NCI-H2227 (cell line): ENCODE data around the gene FOXJ1.
"Not testable (repeated sequence)": the region's sequence is repeated elsewhere in the genome, so short reads cannot be mapped to it uniquely, and the experiment has no call there.

Source experiments
- DNase-seq: peaks from one replicate; lab custom pipeline; 2025; ENCODE audit not compliant: unreplicated experiment; lab: John Stamatoyannopoulos, UW

FOXJ1 gene

DNA sequence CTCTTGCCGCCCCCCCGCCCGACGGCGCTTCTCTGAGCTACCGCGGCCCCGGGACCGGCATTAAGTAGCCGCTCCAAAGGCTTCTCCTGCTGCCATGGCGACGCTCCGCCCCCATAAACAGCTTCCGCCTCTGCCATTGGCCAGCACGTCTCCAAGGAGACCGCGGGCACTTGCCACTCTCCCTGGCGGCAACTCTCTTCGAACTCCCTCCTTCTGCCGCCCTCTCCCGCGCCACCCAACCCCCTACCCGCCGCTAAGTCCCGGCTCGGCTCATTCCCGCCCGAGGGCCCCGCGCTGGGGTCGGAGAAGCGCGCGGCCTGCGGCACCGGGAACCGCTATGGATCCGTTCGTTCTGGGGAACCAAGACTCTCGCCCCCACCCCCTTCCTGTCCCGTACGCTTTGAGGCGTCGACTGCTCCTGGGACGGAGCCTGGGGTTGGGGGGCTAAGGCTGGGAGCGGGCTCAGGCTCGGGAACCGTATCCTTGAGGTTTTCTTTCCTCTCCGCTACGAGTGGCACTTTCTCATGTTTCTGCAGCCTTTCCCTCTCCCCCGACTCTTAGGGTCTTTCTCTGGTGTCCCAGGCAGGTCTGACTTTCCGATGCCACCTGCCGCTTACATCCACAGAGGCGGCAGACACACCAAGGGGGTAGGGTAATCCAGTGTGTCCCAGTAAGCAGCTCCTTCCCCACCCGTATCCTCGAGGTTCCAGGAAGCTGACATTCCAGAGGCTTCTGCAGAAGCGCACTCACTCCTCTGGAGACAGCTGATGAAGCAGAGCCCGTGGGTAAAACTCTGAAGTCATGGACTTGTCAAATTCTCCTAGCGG, at the start of gene FOXJ1:
Gene FOXJ1, minus strand, starts transcription at position 34 of the 827 bp plus-strand sequence. CDS start 850 bp downstream, outside the sequence.
- DNase-seq = peak; percentile 97

- DNase-seq = no peak
Observed at GRCh38 chr17:76189741-76190140, 48.7 kb upstream of the FOXJ1 start.

GRCh38 chr17:76189247-76189646, 48.2 kb upstream of the FOXJ1 start:
- no peak for DNase-seq

GRCh38 chr17:76188213-76189016, 47.4 kb upstream of the FOXJ1 start:
- no peak for DNase-seq

- DNase-seq = not testable (repeated sequence)
Observed at GRCh38 chr17:76186774-76187173, 45.7 kb upstream of the FOXJ1 start.

GRCh38 chr17:76184290-76184689, 43.2 kb upstream of the FOXJ1 start:
- no peak for DNase-seq

- DNase-seq = peak; percentile 95
Observed at GRCh38 chr17:76182016-76182764, 41.1 kb upstream of the FOXJ1 start.

DNA sequence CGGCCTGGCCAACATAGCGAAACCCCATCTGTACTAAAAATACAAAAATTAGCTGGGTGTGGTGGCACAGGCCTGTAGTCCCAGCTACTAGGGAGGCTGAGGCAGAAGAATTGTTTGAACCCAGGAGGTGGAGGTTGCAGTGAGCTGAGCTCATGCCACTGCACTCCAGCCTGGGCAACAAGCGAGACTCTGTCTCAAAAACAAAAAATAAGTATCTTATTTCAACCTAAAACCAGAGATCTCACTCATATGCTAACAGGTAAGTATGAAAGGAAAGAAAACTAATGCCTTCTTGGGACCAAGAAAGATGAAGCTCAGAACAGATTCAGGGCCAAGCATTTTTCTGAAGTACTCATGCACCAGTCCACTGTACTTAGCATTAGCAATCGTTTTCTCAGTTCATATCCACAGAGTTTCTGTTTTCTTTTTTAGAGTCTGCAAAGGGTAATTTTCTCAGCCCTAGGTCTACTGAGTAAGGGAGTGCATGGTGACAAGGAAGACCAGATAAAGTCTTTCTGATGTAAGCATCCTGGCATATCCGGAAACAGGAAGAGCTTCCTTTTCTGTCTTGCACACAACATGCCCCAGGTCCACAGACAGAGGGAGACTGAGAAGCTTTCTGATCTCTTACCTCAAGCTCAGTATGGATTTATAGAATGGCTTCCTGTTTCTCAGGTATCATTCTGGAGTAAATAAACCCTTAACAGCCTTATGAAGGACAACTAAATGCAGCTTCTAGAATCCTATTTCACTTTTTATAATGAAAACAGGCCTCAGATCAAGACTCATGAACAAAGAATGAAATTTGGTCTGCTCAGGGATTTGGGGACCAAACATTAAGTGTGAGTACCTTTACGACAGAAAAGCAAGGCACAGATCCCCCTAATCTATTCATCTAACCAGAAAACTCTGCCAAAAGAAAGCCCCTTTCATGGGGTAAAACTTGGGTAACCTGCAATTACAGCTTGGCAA, 38.7 kb upstream of the FOXJ1 start:
- no peak for DNase-seq

DNA sequence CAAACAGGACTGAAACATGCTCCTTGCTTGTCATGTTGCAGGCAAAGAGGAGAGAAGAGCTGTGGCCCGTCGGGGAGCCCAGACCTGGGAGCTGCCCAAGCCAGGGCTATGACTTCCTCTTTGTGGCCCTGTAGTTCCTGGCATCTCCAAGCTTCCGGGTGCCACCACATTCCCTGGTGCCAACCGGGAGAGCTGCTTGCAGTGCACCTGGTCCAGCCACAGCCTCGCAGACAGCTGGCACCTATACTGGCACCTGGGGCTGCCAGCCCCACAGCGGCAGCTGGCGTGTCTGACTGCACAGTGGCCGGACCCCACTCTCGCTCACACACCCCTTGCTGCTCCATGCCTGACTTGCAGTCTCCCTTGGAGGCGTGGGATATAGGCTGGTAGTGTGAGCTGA, 37.1 kb upstream of the FOXJ1 start:
- no peak for DNase-seq

- DNase-seq = no peak
Observed at GRCh38 chr17:76176701-76177574, 35.9 kb upstream of the FOXJ1 start.

DNA sequence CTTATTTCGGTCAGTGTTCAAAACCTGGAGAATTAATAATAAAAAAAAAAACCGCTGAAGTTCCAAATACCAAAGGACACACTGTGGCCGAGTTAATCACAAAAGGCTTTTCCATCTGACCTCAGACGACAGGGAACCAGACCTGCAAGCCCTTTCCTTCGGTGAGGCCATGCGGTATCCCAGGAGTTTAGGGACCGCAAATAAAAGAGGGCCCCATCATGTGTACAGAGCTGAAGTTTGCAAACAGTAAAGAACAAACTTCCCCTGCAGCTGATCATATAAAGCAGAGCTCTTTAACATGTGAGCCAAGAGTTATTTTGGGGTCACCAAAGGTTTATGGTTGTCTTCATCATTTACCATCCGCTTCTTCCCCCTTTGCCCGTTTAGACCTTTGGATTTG, 33.0 kb upstream of the FOXJ1 start:
- no peak for DNase-seq

- DNase-seq = no peak
Observed at GRCh38 chr17:76173474-76173873, 32.4 kb upstream of the FOXJ1 start.

DNA sequence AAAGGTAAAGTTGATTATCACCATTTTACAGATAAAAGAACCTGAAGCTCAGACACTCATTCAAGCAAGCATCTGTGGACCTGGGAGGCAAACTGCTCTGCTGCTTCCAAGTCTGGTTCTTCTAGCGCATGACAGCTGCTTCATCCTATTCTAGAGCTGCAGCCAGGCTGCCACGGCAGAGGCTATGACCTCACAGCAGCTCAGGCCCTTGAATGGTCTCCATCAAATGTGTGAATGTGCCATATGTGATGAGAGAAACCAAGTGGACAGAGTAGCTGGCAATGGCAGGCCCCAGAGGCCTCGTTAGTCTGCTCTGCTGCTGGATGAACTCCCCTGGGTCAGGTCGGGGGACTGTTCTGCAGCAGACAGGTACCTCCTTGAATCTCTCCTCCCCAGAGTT, 30.7 kb upstream of the FOXJ1 start:
- DNase-seq = no peak

DNA sequence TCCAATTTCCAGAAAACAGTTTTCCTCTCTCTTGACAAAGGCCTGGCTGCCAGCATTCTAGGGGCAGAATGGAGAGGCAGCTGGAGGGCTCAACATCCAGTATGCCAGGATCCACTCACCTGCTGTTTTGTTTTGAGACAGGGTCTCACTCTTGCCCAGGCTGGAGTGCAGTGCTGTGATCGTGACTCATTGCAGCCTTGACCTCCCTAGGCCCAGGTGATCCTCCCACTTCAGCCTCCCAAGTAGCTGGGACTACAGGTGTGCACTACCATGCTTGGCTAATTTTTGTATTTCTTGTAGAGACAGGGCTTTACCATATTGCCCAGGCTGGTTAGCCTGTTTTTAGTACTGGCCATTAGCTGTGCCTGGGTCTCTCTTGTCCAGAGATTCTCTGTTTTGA, 29.1 kb upstream of the FOXJ1 start:
- no peak for DNase-seq

- DNase-seq = no peak
Observed at GRCh38 chr17:76166906-76167305, 25.9 kb upstream of the FOXJ1 start.

- DNase-seq = no peak
Observed at GRCh38 chr17:76166168-76166567, 25.1 kb upstream of the FOXJ1 start.

GRCh38 chr17:76164331-76164730, 23.3 kb upstream of the FOXJ1 start:
- no peak for DNase-seq

GRCh38 chr17:76163919-76164318, 22.9 kb upstream of the FOXJ1 start:
- DNase-seq = no peak

DNA sequence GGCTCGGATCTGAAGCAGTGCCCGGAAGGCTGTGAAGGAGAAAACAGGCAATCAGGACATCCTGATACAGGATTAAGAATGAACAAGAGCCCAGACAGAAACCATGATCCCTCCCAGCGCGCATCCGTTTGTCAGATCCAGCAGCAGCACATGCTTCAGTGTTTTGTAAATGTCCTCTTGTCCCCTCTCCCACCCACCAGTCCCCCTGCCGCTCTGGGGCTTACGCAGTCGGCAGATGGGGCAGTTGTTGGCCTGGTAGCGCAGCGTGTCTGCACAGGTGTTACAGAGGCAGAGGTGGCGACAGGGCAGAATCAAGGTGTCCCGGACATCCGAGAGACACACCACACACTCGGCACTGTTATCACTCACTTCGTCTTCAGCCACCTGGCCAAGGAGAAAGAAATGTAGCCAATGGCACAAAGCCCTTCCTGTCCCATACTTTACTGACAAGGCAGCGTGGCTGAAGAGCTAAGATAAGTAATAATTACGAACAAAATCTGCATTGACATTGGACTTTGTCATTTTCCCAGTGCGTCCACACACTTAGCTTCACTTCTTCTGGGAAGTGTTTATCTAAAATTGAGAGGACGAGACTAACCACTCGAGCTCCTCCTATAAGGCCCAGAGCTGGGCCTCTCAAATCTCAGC, 20.7 kb upstream of the FOXJ1 start:
- no peak for DNase-seq
